Measurements from ENCODE around the gene DDN. TPM values are rescaled to one million over a fixed set of nuclear protein-coding genes. Genes with fewer than 3 reads are reported as not detected.

DDN gene
- total and polyA plus RNA-seq, 2 donors (not counting 3 experiments of a cell fraction or from before 2014, with no cell fraction given), result 0.07 to 0.22 TPM

DNA sequence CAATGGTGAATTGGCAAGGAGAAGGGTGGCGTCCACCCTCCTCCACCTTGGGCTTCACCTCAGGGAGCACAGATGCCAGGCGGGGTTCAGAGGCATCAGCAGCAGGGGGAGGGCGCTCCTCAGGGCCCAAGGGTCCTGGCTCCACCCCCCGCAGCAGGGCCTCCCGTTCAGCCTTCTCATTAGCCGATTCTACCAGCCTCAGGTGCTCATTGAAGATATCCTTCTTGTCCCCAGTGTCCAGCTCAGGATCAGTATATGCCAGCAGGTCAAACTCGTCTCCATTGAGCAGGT, 38.7 kb upstream of the DDN start:
- H3K27ac ChIP-seq (ENCODE audit: insufficient read depth, low read depth, low read length), result no peak overlapping the region
- no peaks in the 10 kb centered on the region for H3K4me1 ChIP-seq (ENCODE audit: control insufficient read depth, extremely low read depth, insufficient read depth, low read length)
- no peaks in the 10 kb centered on the region for H3K9me1 ChIP-seq (replicated peaks; ENCODE audit: control insufficient read depth, extremely low read depth, insufficient read depth, low read length)
- H3K36me3 ChIP-seq (ENCODE audit: control insufficient read depth in 2 of 2, extremely low read depth in 1 of 2, insufficient read depth in 2 of 2, low read length in 2 of 2), result peaks cover 44 to 77% of the 10 kb centered on the region in 2 experiments
- intact Hi-C loops (cut with micrococcal nuclease) (no loop called here), dilution Hi-C loops (cut with MboI; ENCODE audit: extremely low pct_ligation_motif_present, low sequenced_read_pairs) (no loop called here)
- H2AFZ ChIP-seq (ENCODE audit: low read depth, low read length), result no peak overlapping the region
- CTCF ChIA-PET, result interaction anchor here (1.4 kb wide), 1 partner anchor 83 kb away, joined by 3 read pairs; no protein-coding TSS in a partner anchor
- no peaks in the 10 kb centered on the region for H4K20me1 ChIP-seq (replicated peaks; ENCODE audit: control insufficient read depth, extremely low read depth, insufficient read depth, low read length)
- no peaks in the 10 kb centered on the region for H3K9me3 ChIP-seq (replicated peaks; ENCODE audit: control insufficient read depth, insufficient read depth, low read length)
- no peak overlapping the region for H3K4me2 ChIP-seq (ENCODE audit: insufficient read depth, low read length)
- DNase-seq (ENCODE audit: low read depth, low spot score) (no peak), FAIRE-seq (no peak)
- no peaks in the 10 kb centered on the region for H3K27me3 ChIP-seq (ENCODE audit: control insufficient read depth in 2 of 2, insufficient read depth in 2 of 2, low read length in 2 of 2)
- TF ChIP-seq FOS (IDR thresholded peaks at IDR 0.05; ENCODE audit: borderline replicate concordance, insufficient read depth, low read length), result no peak
- TF ChIP-seq POLR2A (IDR thresholded peaks at IDR 0.05; ENCODE audit: low read depth, low read length), result no peak
- no peak for TF ChIP-seq JUN (IDR thresholded peaks at IDR 0.05; ENCODE audit: borderline replicate concordance, insufficient read depth, insufficient read length, low read depth)
- no peak for TF ChIP-seq GATA2 (IDR thresholded peaks at IDR 0.05; ENCODE audit: insufficient read depth, insufficient read length, low read depth, low read length)
- TF ChIP-seq, protein P1, sequence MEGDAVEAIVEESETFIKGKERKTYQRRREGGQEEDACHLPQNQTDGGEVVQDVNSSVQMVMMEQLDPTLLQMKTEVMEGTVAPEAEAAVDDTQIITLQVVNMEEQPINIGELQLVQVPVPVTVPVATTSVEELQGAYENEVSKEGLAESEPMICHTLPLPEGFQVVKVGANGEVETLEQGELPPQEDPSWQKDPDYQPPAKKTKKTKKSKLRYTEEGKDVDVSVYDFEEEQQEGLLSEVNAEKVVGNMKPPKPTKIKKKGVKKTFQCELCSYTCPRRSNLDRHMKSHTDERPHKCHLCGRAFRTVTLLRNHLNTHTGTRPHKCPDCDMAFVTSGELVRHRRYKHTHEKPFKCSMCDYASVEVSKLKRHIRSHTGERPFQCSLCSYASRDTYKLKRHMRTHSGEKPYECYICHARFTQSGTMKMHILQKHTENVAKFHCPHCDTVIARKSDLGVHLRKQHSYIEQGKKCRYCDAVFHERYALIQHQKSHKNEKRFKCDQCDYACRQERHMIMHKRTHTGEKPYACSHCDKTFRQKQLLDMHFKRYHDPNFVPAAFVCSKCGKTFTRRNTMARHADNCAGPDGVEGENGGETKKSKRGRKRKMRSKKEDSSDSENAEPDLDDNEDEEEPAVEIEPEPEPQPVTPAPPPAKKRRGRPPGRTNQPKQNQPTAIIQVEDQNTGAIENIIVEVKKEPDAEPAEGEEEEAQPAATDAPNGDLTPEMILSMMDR (IDR thresholded peaks at IDR 0.05; ENCODE audit: extremely low read depth in 1 of 2, insufficient read depth in 1 of 2, low read depth in 1 of 2, low read length in 2 of 2), result no peak
- TF ChIP-seq EZH2 (IDR thresholded peaks at IDR 0.05; ENCODE audit: borderline replicate concordance, low read depth, low read length, severe bottlenecking), result no peak
- no peak for TF ChIP-seq POLR2AphosphoS5 (IDR thresholded peaks at IDR 0.05; ENCODE audit: insufficient read depth, low read depth, low read length)
- TF ChIP-seq MYC (IDR thresholded peaks at IDR 0.05; ENCODE audit: low read depth, low read length), result no peak
- TF ChIP-seq, protein P2, sequence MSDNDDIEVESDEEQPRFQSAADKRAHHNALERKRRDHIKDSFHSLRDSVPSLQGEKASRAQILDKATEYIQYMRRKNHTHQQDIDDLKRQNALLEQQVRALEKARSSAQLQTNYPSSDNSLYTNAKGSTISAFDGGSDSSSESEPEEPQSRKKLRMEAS (IDR thresholded peaks at IDR 0.05; ENCODE audit: insufficient read depth, insufficient read length), result no peak
- no peak overlapping the region for H3K9ac ChIP-seq (replicated peaks; ENCODE audit: extremely low read depth, insufficient read depth, low read length)
- no peak overlapping the region for H3K4me3 ChIP-seq (replicated peaks in 1 of 3; ENCODE audit: insufficient read depth in 1 of 3, low read depth in 1 of 3, low read length in 3 of 3)
- no peaks in the 10 kb centered on the region for H3K79me2 ChIP-seq (ENCODE audit: control insufficient read depth, insufficient read depth, low read length)
- BruUV-seq (replicated peaks), result no TSS peak
- POLR2A ChIA-PET, result interaction anchor here (1.4 kb wide), 1 partner anchor 93 kb away, joined by 3 read pairs; the partner anchor contains the start of gene TUBA1B

All from endothelial cell of umbilical vein (primary cell).